ENCODE data around the gene BTNL3.

Gene BTNL3

GRCh38 chr5:181047921-181048320 lies 59.3 kb downstream of the BTNL3 start:
- DNase-seq (ENCODE audit: low read depth) = no peak

GRCh38 chr5:181050016-181050415 lies 61.4 kb downstream of the BTNL3 start:
- no peak for DNase-seq (ENCODE audit: low read depth)

DNA sequence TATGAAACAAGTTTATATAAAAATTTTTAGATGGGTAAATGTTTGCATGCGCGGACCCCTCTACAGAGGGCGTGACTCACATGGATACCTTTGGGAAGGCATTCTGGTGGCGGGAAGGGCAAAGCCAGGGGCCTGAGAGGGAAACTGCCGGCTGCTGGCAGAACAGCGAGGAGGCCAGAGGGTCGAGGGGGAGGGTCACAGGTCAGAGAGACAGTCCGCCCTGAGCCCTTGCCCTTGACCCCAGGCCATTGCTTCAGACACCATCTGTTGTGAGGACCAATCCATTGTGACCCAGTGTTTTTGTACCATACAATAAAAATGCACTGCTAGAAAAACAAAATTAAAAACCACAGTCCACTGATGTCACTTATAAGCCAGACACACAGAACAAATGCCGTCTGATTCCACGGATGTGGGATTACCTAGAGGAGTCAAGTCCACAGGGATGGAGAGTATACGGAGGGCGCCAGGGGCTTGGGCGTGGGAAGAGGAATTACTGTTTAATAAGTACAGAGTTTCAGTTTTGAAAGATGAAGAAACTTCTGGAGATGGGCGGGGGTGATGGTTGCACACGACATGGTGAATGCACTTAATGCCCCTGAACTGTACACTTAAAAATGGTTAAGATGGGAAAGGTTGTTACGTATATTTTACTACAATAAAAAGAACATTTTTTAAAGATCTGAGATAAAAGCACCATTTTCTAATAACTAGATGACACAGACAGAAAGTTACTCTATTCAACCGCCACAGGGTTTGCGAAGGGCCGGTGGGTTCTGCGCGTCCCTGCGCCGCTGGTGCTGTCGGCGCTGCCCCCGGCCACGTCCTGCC lies 63.4 kb downstream of the BTNL3 start:
- no peak for DNase-seq (ENCODE audit: low read depth)

DNA sequence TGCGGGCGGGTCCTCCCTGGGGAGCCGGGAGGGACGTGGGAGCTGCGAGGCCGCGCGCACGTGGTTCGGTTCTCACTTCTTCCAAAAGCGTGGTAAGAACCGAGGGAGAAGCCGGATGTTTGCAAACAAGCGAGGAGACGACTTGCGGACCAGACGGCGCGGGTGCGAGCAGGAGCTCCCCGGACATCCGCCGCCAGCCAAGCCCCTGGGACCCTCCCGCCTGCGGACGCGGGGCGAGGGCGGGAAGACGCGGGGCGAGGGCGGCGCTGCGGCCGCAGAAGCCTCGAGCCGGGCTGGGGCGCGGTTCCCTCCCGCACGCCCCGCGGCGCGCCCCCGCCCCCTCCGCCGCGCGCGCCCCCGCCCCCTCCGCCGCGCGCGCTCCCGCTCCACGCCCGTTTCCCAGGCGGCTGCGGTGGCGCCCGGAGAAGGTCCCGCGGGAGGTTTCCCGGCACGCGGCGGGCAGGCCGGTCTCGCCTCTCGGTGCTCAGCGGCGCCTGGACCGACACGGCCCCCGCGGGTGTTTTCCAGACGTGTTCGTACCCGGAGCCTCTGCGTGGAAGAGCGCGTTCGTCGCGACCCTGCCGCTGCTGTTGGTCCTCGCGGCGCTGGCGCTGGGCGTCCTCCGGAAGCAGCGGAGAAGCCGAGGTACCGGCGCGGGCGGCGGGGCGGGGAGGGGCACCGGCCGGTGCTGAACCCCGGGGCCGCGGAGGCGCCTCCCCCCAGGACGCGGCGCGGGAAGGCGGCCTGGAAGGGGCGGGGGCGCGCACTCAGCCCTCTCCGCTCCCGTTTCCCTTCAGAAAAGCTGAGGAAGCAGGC lies 64.2 kb downstream of the BTNL3 start:
- DNase-seq (ENCODE audit: low read depth) = peak; percentile 6

- DNase-seq (ENCODE audit: low read depth) = no peak
Observed at GRCh38 chr5:181053488-181054121, 65.0 kb downstream of the BTNL3 start.

GRCh38 chr5:181054138-181054537 lies 65.5 kb downstream of the BTNL3 start:
- DNase-seq (ENCODE audit: low read depth) = no peak

- DNase-seq (ENCODE audit: low read depth) = no peak
Observed at GRCh38 chr5:181054871-181055459, 66.3 kb downstream of the BTNL3 start.

Data from amniotic epithelial cell (primary cell).